AG09319 (cell line): Measurements from ENCODE around the gene CNTNAP5.
"Not testable (repeated sequence)": the region's sequence is repeated elsewhere in the genome, so short reads cannot be mapped to it uniquely, and the experiment has no call there.

Source experiments
- DNase-seq: peaks from one replicate; pipeline ENCODE4 v3.0.0-alpha.2; 2010; ENCODE audit warnings: low read depth; ENCODE audit errors: extremely low read depth
- TF ChIP-seq, protein P1 (sequence below): IDR thresholded peaks from 2 replicates; pipeline ENCODE4 v1.5.1; 2011; ENCODE audit warnings: low read depth, mild to moderate bottlenecking, inconsistent platforms, low read length, moderate library complexity

Gene CNTNAP5

GRCh38 chr2:124382067-124382618 is 357.1 kb downstream of the CNTNAP5 start:
- DNase-seq: no peak
- TF ChIP-seq, protein P1, sequence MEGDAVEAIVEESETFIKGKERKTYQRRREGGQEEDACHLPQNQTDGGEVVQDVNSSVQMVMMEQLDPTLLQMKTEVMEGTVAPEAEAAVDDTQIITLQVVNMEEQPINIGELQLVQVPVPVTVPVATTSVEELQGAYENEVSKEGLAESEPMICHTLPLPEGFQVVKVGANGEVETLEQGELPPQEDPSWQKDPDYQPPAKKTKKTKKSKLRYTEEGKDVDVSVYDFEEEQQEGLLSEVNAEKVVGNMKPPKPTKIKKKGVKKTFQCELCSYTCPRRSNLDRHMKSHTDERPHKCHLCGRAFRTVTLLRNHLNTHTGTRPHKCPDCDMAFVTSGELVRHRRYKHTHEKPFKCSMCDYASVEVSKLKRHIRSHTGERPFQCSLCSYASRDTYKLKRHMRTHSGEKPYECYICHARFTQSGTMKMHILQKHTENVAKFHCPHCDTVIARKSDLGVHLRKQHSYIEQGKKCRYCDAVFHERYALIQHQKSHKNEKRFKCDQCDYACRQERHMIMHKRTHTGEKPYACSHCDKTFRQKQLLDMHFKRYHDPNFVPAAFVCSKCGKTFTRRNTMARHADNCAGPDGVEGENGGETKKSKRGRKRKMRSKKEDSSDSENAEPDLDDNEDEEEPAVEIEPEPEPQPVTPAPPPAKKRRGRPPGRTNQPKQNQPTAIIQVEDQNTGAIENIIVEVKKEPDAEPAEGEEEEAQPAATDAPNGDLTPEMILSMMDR: no peak

GRCh38 chr2:124395961-124396360 is 370.9 kb downstream of the CNTNAP5 start:
- no peak for DNase-seq
- TF ChIP-seq, protein P1: no peak

- TF ChIP-seq, protein P1: no peak
- no peak for DNase-seq
Measured at GRCh38 chr2:124402274-124402673, 377.2 kb downstream of the CNTNAP5 start.

DNA sequence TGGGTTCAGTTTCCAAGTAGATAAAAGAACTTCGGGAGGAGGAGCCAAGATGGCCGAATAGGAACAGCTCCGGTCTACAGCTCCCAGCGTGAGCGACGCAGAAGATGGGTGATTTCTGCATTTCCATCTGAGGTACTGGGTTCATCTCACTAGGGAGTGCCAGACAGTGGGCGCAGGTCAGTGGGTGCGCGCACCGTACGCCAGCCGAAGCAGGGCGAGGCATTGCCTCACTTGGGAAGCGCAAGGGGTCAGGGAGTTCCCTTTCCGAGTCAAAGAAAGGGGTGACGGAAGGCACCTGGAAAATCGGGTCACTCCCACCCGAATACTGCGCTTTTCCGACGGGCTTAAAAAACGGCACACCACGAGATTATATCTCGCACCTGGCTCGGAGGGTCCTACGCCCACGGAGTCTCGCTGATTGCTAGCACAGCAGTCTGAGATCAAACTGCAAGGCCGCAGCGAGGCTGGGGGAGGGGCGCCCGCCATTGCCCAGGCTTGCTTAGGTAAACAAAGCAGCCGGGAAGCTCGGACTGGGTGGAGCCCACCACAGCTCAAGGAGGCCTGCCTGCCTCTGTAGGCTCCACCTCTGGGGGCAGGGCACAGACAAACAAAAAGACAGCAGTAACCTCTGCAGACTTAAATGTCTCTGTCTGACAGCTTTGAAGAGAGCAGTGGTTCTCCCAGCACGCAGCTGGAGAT is 382.9 kb downstream of the CNTNAP5 start:
- DNase-seq: not testable (repeated sequence)

DNA sequence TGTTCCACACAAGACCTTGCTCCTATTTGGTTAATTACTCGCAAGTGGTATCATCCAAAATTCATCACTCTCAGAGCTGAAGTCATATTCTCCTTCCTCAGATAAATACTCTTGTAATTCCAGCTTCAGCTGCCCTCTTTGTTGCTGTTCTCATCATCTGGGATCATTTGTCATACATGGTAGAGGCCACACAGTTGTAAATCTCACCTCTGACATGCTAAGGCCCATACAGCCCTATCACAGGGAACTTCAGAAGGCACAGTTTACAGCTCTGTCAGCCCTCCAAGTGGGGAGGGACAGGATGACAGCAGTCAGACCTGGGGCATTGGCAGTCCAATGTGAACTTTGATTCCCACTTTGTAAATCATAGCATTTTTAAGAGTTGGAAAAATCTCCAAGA is 399.0 kb downstream of the CNTNAP5 start:
- no peak for DNase-seq
- TF ChIP-seq, protein P1: no peak

GRCh38 chr2:124426122-124426521 is 401.0 kb downstream of the CNTNAP5 start:
- DNase-seq: no peak
- TF ChIP-seq, protein P1: no peak

DNA sequence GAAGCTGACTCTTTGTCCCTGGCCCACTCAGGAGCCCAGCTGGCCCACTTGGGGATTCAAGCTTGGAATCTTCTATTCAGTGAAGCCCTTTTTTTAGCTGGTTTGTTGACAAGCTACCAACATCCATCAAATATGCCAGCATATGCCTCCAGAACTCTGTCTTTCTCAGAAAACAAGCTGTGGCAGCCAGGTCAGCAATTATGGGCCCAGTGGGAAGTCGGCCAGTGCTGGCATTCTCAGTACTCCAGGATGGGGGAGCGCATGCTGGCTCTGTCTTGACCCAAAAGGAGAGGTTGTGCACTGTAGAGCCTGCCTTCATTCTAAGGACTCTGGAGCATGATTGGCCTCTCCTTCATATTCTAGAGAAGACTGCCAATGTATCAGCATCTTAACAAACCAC is 401.5 kb downstream of the CNTNAP5 start:
- TF ChIP-seq, protein P1: no peak
- DNase-seq: no peak

DNA sequence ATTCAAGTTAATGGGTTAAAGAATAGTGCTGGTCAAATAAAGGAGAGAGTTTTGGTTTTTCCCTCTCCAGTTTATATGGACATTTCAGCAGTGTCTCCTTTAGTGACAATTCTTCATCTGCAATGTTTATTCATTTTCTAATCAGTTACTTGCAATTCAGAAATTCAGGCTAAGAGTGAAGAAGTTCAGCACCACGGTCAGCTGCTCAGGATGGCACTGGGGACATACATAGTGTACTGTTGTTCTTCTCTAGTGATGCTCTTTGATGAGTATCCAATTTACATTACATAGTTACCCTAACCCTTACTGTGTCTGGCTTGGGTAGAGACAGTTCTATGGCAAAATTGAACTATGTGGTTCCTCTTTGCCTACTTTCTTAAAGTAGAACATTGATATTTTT is 412.7 kb downstream of the CNTNAP5 start:
- no peak for DNase-seq
- TF ChIP-seq, protein P1: no peak
